ENCODE results near the gene NAV1.
"Not testable (repeated sequence)": the region's sequence is repeated elsewhere in the genome, so short reads cannot be mapped to it uniquely, and the experiment has no call there.

The NAV1 gene, protein sequence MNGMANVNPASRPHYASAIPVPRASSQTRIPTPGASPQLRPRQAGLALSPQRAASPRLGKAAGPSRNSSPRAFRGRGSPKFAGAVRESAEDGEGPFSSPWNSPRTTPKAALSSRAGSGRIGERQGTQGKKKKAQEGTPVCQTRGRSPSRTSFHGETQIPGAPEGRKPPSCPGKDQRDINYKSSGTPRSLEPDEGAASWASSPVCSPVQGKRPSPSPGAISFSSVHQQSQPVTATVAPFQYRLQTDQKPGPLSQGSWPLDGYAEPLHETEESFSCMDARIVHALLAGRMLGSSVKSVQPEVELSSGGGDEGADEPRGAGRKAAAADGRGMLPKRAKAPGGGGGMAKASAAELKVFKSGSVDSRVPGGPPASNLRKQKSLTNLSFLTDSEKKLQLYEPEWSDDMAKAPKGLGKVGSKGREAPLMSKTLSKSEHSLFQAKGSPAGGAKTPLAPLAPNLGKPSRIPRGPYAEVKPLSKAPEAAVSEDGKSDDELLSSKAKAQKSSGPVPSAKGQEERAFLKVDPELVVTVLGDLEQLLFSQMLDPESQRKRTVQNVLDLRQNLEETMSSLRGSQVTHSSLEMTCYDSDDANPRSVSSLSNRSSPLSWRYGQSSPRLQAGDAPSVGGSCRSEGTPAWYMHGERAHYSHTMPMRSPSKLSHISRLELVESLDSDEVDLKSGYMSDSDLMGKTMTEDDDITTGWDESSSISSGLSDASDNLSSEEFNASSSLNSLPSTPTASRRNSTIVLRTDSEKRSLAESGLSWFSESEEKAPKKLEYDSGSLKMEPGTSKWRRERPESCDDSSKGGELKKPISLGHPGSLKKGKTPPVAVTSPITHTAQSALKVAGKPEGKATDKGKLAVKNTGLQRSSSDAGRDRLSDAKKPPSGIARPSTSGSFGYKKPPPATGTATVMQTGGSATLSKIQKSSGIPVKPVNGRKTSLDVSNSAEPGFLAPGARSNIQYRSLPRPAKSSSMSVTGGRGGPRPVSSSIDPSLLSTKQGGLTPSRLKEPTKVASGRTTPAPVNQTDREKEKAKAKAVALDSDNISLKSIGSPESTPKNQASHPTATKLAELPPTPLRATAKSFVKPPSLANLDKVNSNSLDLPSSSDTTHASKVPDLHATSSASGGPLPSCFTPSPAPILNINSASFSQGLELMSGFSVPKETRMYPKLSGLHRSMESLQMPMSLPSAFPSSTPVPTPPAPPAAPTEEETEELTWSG (N-terminal part only)

DNA sequence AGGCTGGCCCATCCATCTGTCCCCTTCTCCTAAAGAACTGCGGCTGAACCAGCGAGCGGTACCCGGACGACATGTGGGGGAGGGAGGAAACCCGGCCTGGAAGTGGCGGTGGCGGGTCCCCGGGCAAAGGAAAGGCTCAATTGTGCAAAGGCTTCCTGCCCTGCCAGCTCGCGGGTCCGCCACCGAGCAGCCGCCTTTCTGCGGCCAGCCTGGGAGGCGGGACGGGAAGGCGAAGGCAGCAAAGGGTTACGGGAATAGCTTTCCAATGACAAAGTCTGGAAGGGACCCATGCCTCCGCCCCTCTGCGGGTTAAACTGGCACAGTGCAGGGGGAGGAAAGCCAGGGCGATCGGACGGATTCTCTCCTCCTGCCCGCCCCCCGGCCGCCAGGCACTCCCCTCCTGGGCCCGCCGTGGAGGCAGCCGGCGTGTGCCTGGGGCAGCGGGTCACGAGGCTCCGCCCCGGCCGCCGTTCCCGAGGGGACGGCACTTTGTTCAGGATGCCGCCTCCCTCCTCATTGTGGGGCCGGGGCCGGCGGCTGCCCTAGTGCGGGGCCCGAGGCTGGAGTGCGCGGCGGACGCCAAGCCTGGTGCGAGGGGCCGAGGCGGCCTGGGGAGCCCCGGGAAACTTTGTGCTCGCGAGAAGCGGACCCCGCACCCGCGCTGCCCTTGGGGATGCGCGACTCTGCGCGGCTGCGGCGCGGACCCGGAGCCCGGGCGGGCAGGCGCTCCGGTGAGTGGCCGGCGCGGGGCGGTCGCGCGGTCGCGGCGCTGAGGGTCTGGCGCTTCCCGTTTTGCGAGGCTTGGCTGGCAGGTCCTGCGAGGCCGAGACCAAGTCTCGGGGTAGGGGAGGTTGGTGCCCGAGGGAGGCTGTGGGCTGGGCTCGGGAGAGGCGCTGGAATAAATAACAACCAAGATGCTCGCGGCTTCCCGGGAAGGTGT lies at the start of gene NAV1:
NAV1 (plus strand) TSS at position 516 of the 940 bp plus-strand sequence. CDS start 83,758 bp downstream, outside the sequence.
- H3K27ac ChIP-seq (ENCODE audit: low read depth, low read length): peak within 1 kb of the TSS; percentile 95
- no peaks in the 10 kb centered on the region for H3K27me3 ChIP-seq (ENCODE audit: insufficient read depth, low read length)
- peak within 1 kb of the TSS; percentile 92 for H3K4me3 ChIP-seq (ENCODE audit: low read depth, low read length)
- H3K79me2 ChIP-seq (ENCODE audit: control insufficient read depth, insufficient read depth, low read length, unreplicated experiment): peaks cover 51% of the 10 kb centered on the region
- peaks cover 73% of the 10 kb centered on the region for H3K4me1 ChIP-seq (ENCODE audit: control insufficient read depth, insufficient read depth, low read length, unreplicated experiment)
- peak within 1 kb of the TSS; percentile 70 for H2AFZ ChIP-seq (ENCODE audit: low read length, unreplicated experiment)
- H3K36me3 ChIP-seq (ENCODE audit: insufficient read depth, low read length): no peaks in the 10 kb centered on the region

DNA sequence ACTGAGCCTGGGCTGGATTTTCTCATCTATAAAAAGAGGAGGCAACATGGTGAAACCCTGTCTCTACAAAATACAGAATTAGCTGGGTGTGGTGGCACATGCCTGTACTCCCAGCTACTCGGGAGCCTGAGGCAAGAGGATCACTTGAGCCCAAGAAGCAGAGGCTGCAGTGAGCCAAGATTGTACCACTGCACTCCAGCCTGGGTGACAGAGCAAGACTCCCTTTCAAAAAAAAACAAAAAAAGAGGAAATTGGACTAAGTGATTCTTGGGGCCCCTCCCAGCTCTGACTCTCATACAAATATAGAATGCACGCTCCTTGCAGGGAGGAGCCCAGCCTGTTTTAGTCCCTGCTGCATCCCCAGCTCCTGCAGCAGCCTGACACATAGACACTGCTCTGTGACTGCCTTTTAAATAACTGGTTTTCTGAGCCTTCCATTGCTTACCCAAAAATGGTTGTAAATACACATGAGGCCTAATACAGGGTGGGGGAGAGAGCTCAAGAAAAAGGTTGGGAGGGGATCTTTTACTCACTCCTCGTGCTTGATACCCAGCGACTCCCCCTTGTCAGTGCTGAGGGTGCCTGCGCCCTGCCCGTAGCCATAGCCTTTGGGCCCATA lies 49.2 kb upstream of the NAV1 start:
- Histone ChIP-seq H2AFZ (ENCODE audit: low read length, unreplicated experiment) (no peak overlapping the region), H3K4me3 (ENCODE audit: low read depth, low read length) (no peak overlapping the region), H3K27ac (ENCODE audit: low read depth, low read length) (peak overlapping the region; percentile 89), H3K79me2 (ENCODE audit: control insufficient read depth, insufficient read depth, low read length, unreplicated experiment) (peaks cover 34% of the 10 kb centered on the region), H3K4me1 (ENCODE audit: control insufficient read depth, insufficient read depth, low read length, unreplicated experiment) (peaks cover 60% of the 10 kb centered on the region), H3K36me3 (ENCODE audit: insufficient read depth, low read length) (peaks cover 46% of the 10 kb centered on the region; the same call in 1 of the 2 replicates), H3K27me3 (ENCODE audit: insufficient read depth, low read length) (no peaks in the 10 kb centered on the region)

GRCh38 chr1:201490708-201491131 lies 48.2 kb upstream of the NAV1 start:
- Histone ChIP-seq H3K4me1 (ENCODE audit: control insufficient read depth, insufficient read depth, low read length, unreplicated experiment) (peaks cover 62% of the 10 kb centered on the region), H3K36me3 (ENCODE audit: insufficient read depth, low read length) (peaks cover 56% of the 10 kb centered on the region; the same call in 1 of the 2 replicates), H2AFZ (ENCODE audit: low read length, unreplicated experiment) (no peak overlapping the region), H3K79me2 (ENCODE audit: control insufficient read depth, insufficient read depth, low read length, unreplicated experiment) (peaks cover 42% of the 10 kb centered on the region), H3K27me3 (ENCODE audit: insufficient read depth, low read length) (no peaks in the 10 kb centered on the region), H3K4me3 (ENCODE audit: low read depth, low read length) (no peak overlapping the region), H3K27ac (ENCODE audit: low read depth, low read length) (peak overlapping the region; percentile 89; the same call in 1 of the 2 replicates)

GRCh38 chr1:201491896-201492511 lies 46.9 kb upstream of the NAV1 start:
- peaks cover 72% of the 10 kb centered on the region for H3K4me1 ChIP-seq (ENCODE audit: control insufficient read depth, insufficient read depth, low read length, unreplicated experiment)
- peaks cover 61% of the 10 kb centered on the region; the same call in 1 of the 2 replicates for H3K36me3 ChIP-seq (ENCODE audit: insufficient read depth, low read length)
- H2AFZ ChIP-seq (ENCODE audit: low read length, unreplicated experiment): no peak overlapping the region
- no peak overlapping the region for H3K4me3 ChIP-seq (ENCODE audit: low read depth, low read length)
- H3K27ac ChIP-seq (ENCODE audit: low read depth, low read length): 0 out of 2 replicates have a peak overlapping the region, but pooled peaks have one; percentile 27
- no peaks in the 10 kb centered on the region for H3K27me3 ChIP-seq (ENCODE audit: insufficient read depth, low read length)
- H3K79me2 ChIP-seq (ENCODE audit: control insufficient read depth, insufficient read depth, low read length, unreplicated experiment): peaks cover 54% of the 10 kb centered on the region

- not testable (repeated sequence) for H2AFZ ChIP-seq (ENCODE audit: low read length, unreplicated experiment); H3K4me3 ChIP-seq (ENCODE audit: low read depth, low read length); H3K27me3 ChIP-seq (ENCODE audit: insufficient read depth, low read length); H3K27ac ChIP-seq (ENCODE audit: low read depth, low read length)
- Histone ChIP-seq H3K4me1 (ENCODE audit: control insufficient read depth, insufficient read depth, low read length, unreplicated experiment) (peaks cover 67% of the 10 kb centered on the region), H3K79me2 (ENCODE audit: control insufficient read depth, insufficient read depth, low read length, unreplicated experiment) (peaks cover 61% of the 10 kb centered on the region), H3K36me3 (ENCODE audit: insufficient read depth, low read length) (peaks cover 52% of the 10 kb centered on the region; the same call in 1 of the 2 replicates)
Observed at GRCh38 chr1:201493026-201493656, 45.8 kb upstream of the NAV1 start.

- H3K4me3 ChIP-seq (ENCODE audit: low read depth, low read length): no peak overlapping the region
- peak overlapping the region; percentile 20; the same call in 1 of the 2 replicates for H3K27ac ChIP-seq (ENCODE audit: low read depth, low read length)
- H3K36me3 ChIP-seq (ENCODE audit: insufficient read depth, low read length): peaks cover 48% of the 10 kb centered on the region; the same call in 1 of the 2 replicates
Observed at GRCh38 chr1:201493757-201494617, 44.9 kb upstream of the NAV1 start.

DNA sequence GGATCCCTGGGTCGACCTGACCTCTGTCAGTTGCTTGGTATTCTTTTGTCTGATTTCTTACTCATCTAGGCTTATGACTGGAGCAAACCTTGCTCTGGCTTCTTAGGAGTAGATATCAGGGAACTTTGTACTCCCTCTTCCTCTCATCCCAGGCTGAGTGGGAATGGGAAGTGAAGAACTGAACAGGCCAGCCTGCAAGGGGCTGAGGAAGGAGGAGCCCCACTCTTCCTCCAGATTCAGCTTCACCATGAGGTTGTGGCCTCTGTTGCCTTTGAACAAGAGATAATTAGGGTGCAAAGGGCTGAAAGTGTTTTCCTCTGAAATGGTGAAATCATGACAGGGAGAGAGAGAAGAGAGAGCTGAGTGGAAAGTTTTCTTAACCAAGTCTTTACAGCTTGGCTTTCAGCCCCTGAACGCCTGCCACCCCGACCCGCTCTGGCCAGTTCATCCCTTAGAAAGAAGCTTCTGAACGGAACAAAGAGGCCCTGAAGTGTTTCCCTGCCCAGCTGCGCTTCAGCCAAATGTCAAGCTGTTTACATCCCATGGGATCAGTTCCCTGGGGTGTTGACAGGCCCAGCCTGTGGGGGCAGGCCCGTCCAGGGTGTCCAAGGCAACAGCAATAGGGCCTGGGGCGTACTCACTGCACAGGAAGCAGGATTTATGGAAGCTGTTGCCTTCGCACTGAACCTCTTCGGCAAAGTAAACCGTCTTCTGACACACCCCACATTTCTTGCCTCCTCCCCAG lies 43.2 kb upstream of the NAV1 start:
- no peak overlapping the region for H2AFZ ChIP-seq (ENCODE audit: low read length, unreplicated experiment)

More at GRCh38 chr1:201493757-201494617, 44.9 kb upstream of the NAV1 start:
- Histone ChIP-seq H3K79me2 (ENCODE audit: control insufficient read depth, insufficient read depth, low read length, unreplicated experiment) (peaks cover 63% of the 10 kb centered on the region), H3K4me1 (ENCODE audit: control insufficient read depth, insufficient read depth, low read length, unreplicated experiment) (peaks cover 63% of the 10 kb centered on the region), H2AFZ (ENCODE audit: low read length, unreplicated experiment) (no peak overlapping the region), H3K27me3 (ENCODE audit: insufficient read depth, low read length) (no peaks in the 10 kb centered on the region)

More for the DNA sequence above, 43.2 kb upstream of the NAV1 start:
- H3K27me3 ChIP-seq (ENCODE audit: insufficient read depth, low read length): no peaks in the 10 kb centered on the region
- peaks cover 41% of the 10 kb centered on the region; the same call in 1 of the 2 replicates for H3K36me3 ChIP-seq (ENCODE audit: insufficient read depth, low read length)
- H3K79me2 ChIP-seq (ENCODE audit: control insufficient read depth, insufficient read depth, low read length, unreplicated experiment): peaks cover 75% of the 10 kb centered on the region
- H3K4me1 ChIP-seq (ENCODE audit: control insufficient read depth, insufficient read depth, low read length, unreplicated experiment): peaks cover 62% of the 10 kb centered on the region
- H3K4me3 ChIP-seq (ENCODE audit: low read depth, low read length): no peak overlapping the region
- H3K27ac ChIP-seq (ENCODE audit: low read depth, low read length): no peak overlapping the region

All from ACC112 (cell line).